NCI-H82 treated with DMSO at 0.1 percent for 48 hours (cell line): ENCODE data around the gene JPH4.
"Not testable (repeated sequence)": the region's sequence is repeated elsewhere in the genome, so short reads cannot be mapped to it uniquely, and the experiment has no call there.

Source experiments
- DNase-seq: peaks from one replicate; lab custom pipeline; 2025; ENCODE audit not compliant: unreplicated experiment; lab: John Stamatoyannopoulos, UW

JPH4 gene

DNA sequence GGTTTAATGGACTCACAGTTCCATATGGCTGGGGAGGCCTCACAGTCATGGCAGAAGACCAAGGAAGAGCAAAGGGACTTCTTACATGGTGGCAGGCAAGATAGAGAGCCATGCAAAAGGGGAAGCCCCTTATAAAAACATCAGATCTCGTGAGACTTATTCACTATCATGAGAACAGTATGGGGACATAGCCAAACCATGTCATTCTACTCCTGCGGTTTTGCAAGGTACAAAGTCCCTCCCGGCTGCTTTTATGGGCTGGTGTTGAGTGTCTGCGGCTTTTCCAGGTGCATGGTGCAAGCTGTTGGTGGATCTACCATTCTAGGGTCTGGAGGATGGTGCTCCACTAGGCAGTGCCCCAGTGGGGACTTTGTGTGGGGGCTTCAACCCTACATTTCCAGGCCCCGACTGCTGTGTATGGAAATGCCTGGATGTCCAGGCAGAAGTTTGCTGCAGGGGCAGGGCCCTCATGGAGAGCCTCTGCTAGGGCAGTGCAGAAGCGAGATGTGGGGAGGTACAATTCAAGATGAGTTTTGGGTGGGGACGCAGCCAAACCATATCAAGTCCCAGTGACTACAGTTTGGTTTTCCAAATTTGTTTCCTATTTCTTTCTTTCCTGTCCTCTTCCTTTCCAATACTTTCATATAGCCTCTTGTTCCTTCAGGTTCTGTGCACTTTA is 31.0 kb upstream of the JPH4 start:
- DNase-seq = not testable (repeated sequence)

DNA sequence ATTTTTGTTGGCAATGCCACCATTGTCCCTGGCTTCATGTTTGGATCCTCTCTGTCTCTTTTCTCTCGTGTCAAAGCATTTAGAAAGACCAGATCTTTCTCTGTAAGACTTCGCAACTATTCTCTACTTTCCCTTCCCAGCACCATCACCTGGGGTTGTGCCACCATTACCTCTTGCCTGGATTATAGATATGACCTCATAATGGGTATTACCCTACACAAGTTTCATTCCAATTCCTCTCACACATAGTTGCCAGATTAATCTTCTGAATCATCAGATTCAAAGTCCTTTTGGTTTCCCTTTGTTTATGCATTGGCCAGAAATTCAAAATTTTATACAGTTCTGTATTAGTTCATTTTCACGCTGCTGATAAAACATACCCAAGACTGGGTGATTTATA is 30.4 kb upstream of the JPH4 start:
- DNase-seq = no peak

DNA sequence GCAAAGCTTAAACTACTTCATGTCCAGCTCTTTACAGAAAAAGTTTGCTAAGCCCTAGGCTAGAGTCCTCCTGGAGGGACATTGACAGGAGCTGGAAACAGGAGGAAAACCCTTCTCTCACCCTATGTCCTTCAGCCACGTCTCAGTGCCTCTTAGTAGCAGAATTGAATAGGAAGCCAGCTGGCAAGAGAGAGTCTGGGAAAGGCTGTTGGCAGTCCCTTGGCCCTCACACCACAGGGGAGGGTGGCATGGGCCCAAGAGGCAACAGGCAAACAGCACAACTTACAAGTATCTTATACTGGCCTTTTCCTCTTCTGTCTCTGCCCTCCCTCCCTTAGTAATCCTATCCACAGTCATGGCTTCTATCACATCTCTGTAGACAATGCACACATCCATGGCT is 29.9 kb upstream of the JPH4 start:
- no peak for DNase-seq

DNA sequence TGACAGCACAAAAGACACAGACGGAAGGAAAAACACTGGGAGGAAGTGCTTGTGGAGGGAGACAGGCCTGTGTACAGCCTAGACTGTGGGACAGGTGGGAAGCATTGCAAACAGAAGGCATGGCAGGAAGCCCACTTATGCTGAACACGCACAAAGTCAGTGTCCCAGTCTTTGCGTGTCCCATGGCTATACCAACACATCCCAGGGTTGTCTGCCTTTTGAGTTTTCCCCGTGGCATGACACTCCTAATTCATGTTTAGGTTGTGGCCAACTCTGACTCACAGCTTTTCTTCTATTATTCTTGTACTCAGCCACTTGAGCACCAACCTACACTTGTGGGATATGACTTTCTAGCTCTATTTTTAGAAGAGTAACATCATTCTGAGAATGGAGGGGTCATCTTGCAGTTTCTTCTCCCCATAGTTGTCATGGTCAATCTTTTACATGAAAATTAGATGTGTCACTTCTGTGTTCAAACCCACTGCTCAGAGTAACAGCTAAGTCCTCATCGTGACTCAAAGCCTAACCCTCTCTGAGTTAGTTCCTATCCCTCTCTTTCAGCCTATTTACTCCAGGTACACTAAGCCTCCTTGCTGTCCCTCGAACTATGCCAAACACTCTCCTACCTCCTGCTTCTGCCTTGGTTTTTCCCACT is 27.5 kb upstream of the JPH4 start:
- DNase-seq = no peak

DNA sequence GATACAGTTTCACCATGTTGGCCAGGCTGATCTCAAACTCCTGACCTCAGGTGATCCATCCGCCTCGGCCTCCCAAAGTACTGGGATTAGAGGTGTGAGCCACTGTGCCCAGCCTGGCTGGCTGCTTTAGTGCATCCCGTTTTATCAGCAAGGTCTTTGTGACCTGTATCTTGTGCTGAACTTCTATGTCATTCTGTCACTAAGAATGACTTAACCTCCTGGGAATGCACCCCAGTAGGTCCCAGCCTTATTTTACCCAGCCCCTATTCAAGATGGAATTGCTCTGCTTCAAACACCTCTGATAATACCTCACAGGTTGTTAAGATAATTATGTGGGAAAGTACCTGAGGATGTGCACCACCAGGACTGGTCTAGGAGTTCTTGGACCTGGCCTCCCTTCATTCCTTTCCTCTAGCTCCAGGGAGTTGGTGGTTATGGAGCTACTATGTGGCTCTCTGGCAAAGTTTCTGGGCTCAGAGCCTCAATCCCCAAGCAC is 26.1 kb upstream of the JPH4 start:
- DNase-seq = no peak

DNA sequence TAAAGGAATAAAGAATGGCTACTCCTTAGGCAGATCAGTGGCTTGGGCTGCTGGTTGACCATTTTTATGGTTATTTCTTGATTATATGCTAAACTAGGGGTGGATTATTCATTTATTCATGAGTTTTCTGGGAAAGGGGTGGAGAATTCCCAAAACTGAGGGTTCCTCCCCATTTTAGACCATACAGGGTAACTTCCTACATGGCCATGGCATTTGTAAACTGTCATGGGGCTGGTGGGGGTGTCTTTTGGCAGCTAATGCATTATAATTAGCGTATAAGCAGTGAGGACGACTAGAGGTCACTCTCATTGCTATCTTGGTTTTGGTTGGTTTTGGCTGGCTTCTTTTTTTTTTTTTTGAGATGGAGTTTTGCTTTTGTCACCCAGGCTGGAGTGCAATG is 25.6 kb upstream of the JPH4 start:
- no peak for DNase-seq

DNA sequence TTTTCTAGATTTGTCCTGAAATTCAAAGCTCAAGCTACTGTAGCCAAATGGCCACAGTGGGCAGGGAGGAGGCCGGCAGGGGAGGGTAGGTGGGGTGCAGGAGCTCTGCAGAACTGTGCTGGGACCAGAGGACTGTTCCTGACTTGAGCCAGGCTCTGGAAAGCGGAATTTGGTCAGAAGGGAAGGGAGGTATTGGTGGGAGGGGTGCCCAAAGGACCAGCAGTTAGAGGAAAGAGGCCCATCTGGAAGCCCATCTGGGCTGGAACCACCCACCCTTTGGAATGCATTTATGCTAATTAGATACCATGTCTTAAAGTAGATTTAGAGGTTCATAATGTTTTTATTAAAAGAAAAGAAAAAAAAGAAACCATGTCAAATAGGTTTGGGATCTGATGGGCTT is 24.5 kb upstream of the JPH4 start:
- no peak for DNase-seq

DNA sequence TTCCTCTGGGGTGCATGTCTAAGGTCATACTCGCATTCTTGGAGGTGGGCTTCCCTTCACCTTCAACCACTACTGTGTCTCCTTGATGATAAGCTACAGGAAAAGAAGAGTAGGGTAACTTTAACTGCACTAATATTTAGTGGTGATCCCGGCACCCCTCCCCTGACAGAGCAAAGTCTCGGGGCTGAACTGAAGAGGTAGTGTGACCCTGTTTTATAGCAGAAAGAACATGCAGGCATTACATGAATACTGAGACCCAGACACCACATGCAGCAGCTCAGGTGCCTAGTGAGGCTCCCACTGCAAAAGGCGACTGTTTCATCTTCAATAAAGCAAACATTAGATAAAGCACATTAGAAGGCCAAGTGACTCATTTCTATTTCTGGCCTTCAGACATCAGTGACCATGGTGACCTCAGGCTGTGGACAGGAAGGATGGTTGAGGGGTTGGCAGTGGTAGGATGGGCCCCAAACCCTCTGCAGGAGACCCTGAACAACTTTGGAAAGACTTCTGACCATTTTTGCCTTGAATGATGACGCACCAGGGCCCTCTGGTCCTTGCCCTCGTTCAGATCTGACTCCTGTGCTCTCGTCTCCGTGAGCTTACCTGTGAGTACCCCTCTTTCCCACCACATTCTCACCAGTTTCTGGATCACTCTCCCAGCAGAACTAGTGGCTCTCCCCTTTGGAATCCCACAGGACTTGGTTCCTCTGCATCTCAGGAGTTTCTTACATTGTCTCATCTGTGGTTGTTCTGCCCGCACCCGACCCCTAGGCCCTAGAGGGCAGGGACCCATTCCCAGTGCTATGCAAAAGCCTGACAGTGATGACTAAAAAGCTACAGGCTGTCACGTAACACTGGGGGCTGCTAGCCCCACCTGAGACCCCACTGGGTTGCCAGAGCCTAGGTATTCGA is 23.8 kb upstream of the JPH4 start:
- DNase-seq = no peak

DNA sequence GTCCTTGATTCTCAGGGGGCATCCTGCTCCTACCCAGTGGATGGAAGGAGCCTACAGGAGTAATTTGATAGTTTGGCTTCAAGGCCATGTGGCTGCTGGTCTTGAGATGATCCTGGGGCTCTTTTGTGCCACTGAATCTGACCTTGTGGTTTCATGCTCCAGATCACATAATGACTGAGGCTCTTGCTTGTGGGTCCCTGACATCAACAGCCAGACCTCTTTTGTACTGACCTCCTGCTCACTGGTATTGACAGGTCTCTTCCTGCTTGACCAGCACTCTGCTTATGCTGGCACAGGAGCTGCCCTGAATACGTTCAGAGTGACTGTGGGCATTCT is 23.2 kb upstream of the JPH4 start:
- no peak for DNase-seq

DNA sequence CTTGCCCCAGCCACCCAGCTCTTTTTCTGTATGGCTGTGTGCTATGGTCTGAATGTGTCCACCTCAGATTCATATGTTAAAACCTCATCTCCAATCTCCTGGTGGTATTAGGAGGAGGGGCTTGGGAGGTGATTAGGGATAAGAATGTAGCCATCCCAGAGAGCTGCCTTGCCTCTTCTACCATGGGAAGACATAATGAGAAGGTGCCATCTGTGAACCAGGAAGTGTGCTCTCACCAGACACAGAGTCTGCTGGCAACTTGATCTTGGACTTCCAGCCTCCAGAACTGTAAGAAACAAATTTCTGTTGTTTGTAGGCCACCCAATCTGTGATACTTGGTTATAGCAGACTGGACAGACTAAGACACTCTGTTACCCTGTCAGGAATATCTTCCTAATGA is 22.8 kb upstream of the JPH4 start:
- no peak for DNase-seq

DNA sequence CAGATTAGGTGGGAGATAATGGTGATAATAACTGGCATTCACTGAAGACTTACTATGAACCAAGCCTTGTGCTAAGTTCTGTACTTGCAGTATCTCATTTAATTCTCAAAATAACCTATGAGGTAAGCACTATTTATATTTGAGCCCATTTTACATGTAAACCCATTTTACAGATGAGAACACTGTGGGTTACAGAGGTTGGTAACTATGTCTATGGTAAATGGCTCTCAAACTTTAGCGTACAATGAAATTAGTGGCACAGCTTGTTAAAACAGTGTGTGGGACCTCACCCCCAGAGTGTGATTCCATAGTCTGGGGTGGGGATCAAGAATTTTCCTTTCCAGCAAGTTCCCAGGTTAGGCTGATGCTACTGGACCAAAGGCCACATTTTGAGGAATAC is 22.2 kb upstream of the JPH4 start:
- no peak for DNase-seq

DNA sequence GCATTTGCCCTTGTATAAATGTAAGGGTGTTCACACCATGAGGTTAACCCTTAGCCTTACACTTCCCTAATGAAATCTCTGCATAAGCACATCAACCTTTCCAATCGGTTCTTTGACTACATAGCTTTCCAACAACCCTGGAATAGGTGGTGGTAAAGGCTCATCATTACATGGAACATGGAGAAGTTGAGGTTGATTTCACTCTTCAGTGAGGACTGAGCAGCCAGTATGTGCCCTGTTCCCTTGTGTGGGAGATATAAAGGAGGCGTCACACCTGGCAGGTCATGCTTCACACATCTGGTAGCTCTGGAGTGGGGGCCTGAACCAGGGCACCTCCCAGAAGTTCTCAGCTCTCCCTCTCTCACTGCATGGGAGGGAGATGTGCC is 21.7 kb upstream of the JPH4 start:
- no peak for DNase-seq

DNA sequence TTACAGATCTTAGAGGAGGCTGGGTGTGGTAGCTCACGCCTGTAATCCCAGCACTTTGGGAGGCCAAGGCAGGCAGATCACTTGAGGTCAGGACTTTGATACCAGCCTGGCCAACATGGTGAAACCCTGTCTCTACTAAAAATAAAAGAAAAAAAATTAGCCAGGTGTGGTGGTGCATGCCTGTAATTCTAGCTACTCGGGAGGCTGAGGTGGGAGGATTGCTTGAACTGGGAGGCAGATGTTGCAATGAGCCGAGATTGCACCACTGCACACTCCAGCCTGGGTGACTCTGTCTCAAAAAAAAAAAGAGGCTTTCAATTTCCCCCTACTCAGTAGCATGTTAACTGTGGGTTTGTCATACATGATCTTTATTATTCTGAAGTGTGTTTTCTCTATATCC is 15.6 kb upstream of the JPH4 start:
- DNase-seq = not testable (repeated sequence)

DNA sequence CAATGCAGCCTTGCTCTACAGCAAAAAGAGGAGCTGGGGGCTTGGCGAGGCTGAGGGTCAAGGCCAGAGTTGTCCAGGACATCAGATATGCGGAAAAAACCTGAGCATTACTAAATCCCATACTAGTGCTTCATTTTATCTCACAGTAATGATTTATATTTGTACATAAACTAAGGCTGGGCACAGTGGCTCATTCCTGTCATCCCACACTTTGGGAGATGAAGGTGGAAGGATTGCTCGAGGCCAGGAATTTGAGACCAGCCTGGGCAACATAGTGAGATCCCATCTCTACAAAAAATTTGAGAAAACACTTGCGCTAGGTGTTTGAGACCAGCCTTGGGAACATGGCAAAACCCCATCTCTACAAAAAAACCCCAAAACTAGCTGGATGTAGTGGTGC is 11.6 kb upstream of the JPH4 start:
- DNase-seq = no peak

DNA sequence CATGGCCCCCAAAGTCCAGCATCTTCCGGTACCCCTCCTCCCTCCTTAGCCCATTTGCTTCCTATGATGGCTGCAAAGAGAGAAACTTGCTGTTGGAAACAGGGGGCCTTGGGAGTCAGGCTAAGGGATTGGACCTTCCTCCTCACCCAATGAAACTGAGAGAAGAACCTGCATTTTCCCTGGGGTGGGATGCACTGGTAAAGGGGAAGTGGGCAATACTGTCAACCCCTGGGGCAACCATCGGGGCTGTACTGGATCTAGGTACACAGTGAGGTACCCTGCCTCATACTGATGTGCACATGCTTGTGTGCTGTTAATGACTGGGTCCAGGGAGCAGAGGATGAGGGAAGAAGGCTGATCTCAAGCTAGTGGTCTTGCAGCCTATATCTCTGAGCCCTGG is 11.0 kb upstream of the JPH4 start:
- DNase-seq = no peak

DNA sequence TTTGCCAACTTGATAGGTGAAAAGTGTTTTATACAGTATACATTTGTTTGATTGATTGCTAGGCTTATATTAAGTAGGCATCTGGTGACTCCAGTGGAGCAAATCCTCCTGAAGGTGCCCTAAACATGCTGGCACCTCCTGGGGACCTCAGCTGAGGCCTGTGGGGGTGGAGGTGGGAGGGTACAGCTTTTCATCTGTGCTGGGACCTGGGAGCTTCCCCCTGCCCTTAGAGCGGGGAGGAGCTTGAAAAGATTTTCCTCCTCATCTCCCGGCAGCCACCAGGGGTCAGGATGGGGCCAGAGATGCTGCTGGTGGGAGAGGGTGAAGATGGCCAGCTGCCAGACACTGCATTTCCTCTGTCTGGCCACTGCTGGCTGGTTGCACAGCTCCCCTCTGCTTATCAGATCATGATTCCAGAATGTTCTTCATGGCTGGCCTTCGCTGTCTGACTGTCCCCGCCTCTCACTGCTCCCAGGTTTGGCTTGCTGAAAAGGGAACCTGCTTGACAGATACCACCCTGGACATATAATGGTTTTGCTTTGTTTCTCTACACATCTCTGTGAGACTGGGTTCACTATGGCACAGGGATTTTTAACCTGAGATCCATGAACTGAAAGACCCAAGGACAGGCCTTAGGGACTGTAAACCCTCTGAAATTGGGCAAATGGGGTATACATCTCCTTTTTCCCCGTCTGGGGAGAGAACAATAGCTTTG is 10.5 kb upstream of the JPH4 start:
- peak; percentile 61 for DNase-seq

DNA sequence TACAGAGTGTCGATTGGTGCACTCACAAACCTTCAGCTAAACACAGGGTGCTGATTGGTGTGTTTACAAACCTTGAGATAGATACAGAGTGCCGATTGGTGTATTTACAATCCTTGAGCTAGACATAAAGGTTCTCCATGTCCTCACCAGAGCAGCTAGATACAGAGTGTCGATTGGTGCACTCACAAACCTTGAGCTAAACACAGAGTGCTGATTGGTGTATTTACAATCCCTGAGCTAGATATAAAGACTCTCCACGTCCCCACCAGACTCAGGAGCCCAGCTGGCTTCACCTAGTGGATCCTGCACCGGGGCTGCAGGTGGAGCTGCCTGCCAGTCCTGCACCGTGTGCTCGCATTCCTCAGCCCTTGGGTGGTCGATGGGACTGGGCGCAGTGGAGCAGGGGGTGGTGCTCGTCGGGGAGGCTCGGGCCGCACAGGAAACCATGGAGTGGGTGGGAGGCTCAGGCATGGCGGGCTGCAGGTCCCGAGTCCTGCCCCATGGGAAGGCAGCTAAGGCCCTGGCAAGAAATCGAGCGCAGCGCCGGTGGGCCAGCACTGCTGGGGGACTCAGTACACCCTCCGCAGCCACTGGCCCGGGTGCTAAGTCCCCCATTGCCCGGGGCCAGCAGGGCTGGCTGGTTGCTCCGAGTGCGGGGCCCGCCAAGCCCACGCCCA is 6.1 kb upstream of the JPH4 start:
- not testable (repeated sequence) for DNase-seq

DNA sequence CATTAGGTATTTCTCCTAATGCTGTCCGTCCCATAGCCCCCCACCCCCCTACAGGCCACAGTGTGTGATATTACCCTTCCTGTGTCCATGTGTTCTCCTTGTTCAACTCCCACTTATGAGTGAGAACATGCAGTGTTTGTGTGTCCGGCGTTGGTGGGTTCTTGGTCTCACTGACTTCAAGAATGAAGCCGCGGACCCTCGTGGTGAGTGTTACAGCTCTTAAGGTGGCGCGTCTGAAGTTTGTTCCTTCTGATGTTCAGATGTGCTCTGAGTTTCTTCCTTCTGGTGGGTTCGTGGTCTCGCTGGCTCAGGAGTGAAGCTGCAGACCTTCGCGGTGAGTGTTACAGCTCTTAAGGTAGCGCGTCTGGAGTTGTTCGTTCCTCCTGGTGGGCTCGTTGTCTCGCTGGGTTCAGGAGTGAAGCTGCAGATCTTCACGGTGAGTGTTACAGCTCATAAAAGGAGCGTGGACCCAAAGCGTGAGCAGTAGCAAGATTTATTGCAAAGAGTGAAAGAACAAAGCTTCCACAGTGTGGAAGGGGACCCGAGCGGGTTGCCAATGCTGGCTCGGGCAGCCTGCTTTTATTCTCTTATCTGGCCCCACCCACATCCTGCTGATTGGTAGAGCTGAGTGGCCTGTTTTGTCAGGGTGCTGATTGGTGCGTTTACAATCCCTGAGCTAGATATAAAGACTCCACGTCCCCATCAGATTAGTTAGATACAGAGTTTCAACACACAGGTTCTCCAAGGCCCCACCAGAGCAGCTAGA is 5.4 kb upstream of the JPH4 start:
- not testable (repeated sequence) for DNase-seq

DNA sequence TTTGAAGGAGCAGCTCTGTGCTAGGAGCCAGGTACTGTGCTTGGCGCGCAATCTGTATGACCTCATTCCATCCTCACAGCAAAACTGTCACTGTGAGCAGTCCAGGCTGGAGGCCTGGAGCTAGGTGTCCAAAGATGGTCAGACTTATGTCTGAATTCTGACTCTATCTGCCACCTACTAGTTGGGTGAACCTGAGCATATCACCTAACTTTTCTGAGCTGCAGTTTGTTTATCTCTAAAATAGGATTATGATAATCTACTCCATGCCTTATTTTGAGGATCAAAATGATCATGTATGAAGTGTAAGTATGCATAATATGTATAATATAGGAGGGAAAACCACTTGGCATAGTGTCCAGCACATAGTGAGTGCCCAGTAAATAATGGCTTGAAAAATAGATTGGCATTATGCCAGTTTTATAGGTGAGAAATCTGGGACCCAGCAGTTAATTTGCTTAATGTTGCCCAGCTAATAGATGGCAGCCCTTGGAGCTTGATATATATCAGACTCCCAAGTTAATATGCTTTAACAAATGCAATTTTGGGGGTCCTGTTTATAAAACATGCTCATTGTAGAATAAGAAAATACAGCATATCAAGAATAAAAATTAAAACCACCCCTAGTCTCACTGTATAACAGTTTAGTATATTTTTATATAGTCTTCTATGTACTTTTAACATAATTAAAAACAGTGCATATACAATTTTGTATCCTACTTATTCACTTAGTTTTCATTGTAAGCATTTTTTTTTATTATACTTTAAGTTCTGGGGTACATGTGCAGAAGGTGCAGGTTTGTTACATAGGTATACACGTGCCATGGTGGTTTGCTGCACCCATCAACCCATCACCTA is 4.5 kb upstream of the JPH4 start:
- DNase-seq = no peak
